Gastroesophageal sphincter (tissue), 3 donors: ENCODE measurements around the gene HRC.

Source experiments
- CTCF ChIP-seq, 4 experiments: fragments of 200-600 bp in 2 of 4; fragments of 450-650 bp in 2 of 4; sonication (generic) in 1 of 4; IDR thresholded peaks; one replicate each; pipeline ENCODE4 v1.5.1; 2017 to 2019; ENCODE audit warnings: antibody characterized with exemption in 4 of 4, mild to moderate bottlenecking in 2 of 4, moderate library complexity in 2 of 4
- EP300 ChIP-seq: sonication (generic); formaldehyde crosslinking; IDR thresholded peaks from one replicate; pipeline ENCODE4 v1.6.1; 2017; ENCODE audit warnings: antibody characterized with exemption, mild to moderate bottlenecking
- POLR2A ChIP-seq, 2 donors: fragments of 450-650 bp; IDR thresholded peaks; one replicate each; pipeline ENCODE4 v1.6.1; 2017; ENCODE audit warnings: antibody characterized with exemption in 2 of 2, mild to moderate bottlenecking in 2 of 2, moderate library complexity in 1 of 2
- POLR2AphosphoS5 ChIP-seq: sonication (generic); formaldehyde crosslinking; IDR thresholded peaks from one replicate; pipeline ENCODE4 v1.6.1; 2017; ENCODE audit warnings: antibody characterized with exemption

GRCh38 chr19:49157445-49158224 is 2.4 kb upstream of the HRC start, which contains the start of gene TRPM4:
- TF ChIP-seq CTCF (IDR thresholded peaks at IDR 0.05), result peak in 1 of 4 experiments; percentile 18
- peak; percentile 43 to 65 for TF ChIP-seq POLR2A (IDR thresholded peaks at IDR 0.05)
- TF ChIP-seq EP300, result no peak
- peak; percentile 65 for TF ChIP-seq POLR2AphosphoS5
